D341Med (cell line): ENCODE data around the gene ZNF26.
"Not testable (repeated sequence)": the region's sequence is repeated elsewhere in the genome, so short reads cannot be mapped to it uniquely, and the experiment has no call there.

Experiments
- DNase-seq: peaks from one replicate; pipeline ENCODE4 v3.0.0; 2012; ENCODE audit warnings: low spot score

The ZNF26 gene

DNA sequence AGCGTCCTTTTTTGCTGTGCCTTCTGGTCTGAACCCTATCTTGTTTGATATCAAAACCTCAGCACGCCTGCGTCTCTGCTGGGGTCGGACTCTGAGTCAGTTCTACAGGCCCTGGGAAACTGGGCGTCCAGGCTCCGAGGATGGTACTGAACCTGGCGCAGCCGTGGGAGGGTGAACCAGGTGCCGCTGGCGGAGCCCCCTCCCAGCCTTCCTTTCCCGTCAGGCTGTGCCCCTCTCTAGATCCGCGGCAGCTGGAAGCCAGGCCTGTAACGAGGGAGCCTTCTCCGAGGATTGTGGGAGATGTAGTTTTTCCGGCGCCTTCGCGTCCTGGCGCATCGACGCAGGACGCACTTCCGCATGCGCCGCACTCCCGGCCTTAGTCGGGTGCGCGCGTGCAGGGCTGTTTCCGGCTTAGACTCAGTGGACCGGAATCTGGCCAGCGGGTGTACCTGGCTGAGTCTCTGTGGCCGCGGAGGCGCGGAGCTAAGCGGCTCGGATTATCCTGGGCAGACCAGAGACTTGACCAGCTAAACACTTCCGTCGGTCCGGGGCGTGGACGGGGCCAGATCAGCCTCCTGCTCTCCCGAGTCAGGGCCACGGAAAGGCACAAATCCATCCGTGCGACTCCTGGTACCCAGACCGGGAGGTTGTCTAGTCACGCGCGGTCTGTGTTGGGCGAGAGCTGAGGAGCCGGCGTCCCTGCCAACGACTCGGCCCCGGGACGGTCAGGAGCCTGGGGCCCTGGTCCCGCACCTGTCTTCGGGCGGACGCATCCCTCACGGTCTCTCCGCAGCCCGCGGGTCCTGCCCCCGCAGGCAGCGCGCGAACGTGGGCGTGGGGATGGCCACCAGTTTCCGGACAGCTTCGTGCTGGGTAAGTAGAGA lies at the start of gene ZNF26:
Gene ZNF26, plus strand, starts transcription at position 367 of the 884 bp plus-strand sequence. Its CDS starts 474 bp downstream, at position 841.
- DNase-seq: peak; percentile 97

- DNase-seq: not testable (repeated sequence)
These were observed 49.2 kb upstream of the ZNF26 start for GRCh38 chr12:132936921-132937320.

DNA sequence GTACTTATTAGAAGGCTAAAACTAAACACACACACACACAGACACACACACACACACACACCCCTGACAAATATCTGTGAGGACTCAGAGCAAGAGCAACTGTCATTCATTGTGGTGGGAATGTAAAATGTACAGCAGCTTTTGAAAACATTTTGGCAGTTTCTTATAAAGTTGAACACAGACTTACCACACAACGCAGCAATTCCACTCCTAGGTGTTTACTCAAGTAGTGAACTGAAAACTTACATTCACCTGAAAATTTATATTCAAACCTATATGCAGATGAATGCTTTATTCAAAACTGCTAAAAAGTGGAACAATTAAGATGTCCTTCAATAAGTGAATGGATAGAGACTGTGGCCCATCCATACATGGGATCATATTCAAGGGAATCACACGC lies 48.7 kb upstream of the ZNF26 start:
- no peak for DNase-seq

- not testable (repeated sequence) for DNase-seq
These were observed 47.4 kb upstream of the ZNF26 start for GRCh38 chr12:132938807-132939206.

GRCh38 chr12:132940071-132940719 lies 46.0 kb upstream of the ZNF26 start:
- no peak for DNase-seq

GRCh38 chr12:132941336-132941954 lies 44.7 kb upstream of the ZNF26 start:
- DNase-seq: no peak

DNA sequence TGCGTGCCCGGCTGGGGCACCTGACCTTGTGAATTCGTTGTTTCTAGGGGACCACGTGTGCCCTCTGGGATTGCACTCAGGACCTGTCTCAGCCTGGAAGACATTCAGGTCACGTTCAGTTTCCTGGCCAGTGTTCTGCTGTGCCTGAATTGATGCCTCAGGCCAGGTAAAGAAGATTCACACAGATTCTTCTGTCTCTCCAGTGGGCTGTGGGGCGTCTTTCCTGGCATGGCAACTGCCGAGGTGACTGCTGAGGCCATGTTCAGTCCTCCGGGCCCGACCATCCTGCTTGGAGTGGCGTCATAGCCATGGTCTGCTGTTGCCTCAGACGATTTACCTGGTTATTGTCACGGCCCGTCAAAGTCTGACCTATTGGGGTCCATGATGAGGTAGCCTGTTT lies 43.6 kb upstream of the ZNF26 start:
- DNase-seq: no peak

GRCh38 chr12:132945806-132946205 lies 40.4 kb upstream of the ZNF26 start:
- no peak for DNase-seq

GRCh38 chr12:132946246-132946820 lies 39.8 kb upstream of the ZNF26 start:
- no peak for DNase-seq

DNA sequence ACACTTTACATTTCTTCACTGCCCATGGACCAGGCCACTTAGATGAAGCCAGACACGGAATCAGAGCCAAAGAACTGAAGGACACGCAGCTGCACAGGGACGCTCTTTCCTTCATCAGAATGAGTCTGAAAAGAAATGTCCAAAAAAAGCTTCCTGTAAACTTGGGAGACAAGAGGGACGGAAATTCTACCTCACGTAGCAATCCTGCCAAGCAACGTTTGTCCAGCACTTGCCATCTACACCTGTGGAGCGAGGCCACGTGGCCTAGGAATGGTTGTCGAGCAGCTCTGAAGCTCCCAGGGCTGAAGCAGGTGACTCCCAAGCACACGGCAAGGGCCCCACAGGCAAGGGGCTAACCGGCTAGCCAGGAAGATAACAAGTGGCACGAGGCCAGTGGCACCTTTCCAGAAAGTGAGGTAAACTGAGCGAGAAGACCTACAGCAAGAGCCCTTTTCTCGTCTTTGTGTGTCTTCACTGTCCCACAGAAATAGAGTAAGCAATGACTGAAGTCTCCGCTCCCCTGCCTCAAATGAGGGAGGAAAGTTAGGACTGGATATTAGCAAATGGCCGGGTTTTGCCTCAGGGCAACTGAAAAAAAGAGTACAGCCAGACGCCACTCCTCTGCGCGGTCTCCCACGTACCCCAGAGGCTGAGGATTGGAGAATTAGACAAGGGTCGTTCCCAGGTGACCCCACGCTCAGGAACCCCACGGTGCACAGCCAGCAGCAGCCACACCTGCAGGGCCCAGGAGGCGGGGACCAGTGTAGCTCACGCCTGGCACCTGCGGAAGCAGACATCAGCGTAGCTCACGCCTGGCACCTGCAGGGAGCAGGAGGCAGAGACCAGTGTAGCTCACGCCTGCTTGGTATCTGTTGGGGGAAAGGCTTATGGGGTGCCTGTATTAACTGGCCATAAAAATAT lies 37.8 kb upstream of the ZNF26 start:
- DNase-seq: no peak

DNA sequence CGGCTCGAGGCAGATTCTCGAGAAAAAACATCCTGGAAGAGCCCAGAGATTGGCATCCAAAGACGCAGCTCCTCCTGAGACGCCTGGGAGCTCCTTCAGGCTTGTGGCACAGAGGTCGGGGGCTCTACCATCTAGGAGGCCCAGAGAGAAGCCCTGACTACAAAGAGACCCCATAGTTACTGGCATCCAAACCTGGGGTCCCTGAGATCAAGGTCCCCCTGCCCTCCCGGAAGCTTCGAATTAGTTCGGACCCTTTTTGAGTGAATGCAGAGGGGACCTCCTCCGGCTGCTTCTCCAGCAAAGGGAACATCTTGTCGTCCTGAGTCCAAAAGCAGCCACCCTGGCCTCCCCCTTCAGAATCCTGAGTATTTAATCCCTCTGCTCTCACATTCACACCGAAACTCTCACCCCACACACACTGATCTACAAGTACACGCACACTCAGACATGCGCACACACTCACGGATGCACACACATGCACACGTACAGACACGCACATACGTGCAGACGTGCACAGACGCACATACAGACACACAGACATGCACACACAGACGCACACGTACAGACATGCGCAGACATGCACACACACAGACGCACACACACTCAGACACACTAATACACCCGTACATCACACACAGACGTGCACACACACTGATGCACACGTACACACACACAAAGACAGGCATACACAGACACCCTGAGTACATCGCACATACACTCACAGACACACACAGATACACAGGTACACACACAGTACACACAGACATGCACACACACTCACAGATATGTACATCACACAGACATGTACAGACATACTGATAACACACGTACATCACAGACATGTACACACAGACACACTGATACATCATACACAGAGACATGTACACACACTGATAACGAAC lies 36.0 kb upstream of the ZNF26 start:
- DNase-seq: no peak

DNA sequence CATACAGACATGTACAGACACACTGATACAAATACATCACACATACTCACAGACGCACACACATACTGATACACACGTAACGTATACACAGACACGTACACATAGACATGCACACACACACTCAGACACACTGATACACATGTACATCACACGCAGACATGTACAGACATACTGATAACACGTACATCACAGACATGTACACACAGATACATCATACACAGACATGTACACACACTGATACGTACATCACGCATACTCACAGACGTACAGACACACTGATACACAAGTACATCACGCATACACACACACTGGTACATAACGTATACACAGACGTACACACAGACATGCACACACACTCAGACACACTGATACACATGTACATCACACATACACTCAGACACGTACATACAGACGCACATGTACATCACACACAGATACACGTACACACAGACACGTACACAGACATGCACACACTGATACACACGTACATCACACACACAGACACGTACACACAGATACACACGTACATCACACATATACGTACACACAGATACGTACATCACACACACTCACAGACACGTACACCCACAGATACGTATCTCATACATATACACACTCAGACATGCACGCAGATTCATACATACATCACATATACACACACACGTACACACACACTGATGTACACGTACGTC lies 35.2 kb upstream of the ZNF26 start:
- no peak for DNase-seq

- DNase-seq: no peak
These were observed 34.5 kb upstream of the ZNF26 start for GRCh38 chr12:132951649-132952048.

- DNase-seq: no peak
These were observed 33.6 kb upstream of the ZNF26 start for GRCh38 chr12:132952371-132953162.

- no peak for DNase-seq
These were observed 33.1 kb upstream of the ZNF26 start for GRCh38 chr12:132953163-132953425.

- no peak for DNase-seq
These were observed 32.4 kb upstream of the ZNF26 start for GRCh38 chr12:132953771-132954170.

GRCh38 chr12:132954471-132955048 lies 31.6 kb upstream of the ZNF26 start:
- no peak for DNase-seq

DNA sequence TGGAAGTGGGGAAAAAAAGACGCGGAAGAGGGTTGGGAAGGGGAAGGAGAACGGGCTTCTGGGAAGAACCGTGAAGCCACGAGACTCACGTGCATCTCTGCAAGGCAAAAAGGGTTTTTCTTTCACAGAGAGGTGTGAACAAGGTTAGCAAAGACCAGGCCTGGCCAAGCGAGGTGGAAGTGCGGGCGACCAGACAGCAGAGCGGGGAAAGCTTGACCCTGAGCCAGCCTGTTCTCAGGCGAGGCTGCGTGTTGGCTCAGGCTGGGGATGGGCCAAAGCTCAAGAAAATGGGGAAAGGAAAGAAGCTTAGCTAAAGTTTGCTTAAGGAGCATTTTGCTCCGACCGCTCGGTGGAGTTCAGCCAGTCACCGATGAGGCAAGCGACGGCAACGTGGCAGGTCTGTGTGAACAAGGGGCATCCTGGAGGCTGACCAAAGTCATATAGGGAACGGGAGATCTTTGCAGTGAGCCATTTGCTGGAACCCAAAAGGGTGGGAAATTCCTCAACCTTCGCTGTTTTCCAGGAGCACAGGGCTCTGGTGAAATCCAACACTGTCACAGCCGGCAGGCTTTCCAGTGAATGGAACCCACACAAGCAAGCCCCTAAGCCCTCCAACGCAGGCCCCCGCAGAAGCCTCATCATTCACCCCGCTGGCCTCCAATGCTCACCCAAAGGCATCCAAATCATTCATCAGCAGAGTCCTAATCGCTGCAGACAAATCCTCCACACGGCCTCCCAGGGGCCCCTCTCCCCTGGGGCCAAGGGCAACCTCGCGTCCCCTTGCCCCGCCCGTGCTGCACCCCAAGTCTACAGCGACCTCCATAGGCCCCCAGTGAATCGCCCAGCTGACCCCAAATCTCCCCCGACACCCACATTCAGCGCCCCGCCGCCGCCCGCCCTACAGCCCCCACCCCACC lies 30.8 kb upstream of the ZNF26 start:
- no peak for DNase-seq
